Measurements from ENCODE around the gene RPL7A. TPM values are rescaled to one million over a fixed set of nuclear protein-coding genes. Genes with fewer than 3 reads are reported as not detected.
A peak's percentile ranks its signal among the peaks of the same experiment; 100 is the strongest.

Gene RPL7A
- total RNA-seq, 1 experiment from 2014 or later: 2,747 TPM

- TF ChIP-seq E2F5 (CRISPR knock-in tag; IDR thresholded peaks at IDR 0.05) (peak; percentile 97), ZNF425 (CRISPR knock-in tag; conservative IDR thresholded peaks at IDR 0.05) (no peak), FOXK1 (CRISPR knock-in tag; IDR thresholded peaks at IDR 0.05) (peak; percentile 78), RORB (CRISPR knock-in tag; IDR thresholded peaks at IDR 0.05) (no peak), SMAD4 (CRISPR knock-in tag; IDR thresholded peaks at IDR 0.05) (no peak), CBFB (CRISPR knock-in tag; IDR thresholded peaks at IDR 0.05; ENCODE audit: low read depth) (0 out of 2 replicates have a peak, but pooled peaks have one; percentile 63), ZNF121 (CRISPR knock-in tag; IDR thresholded peaks at IDR 0.05) (no peak), NR2C2 (CRISPR knock-in tag; IDR thresholded peaks at IDR 0.05) (peak; percentile 73; the same call in 1 of the 2 replicates), TCF7 (CRISPR knock-in tag; IDR thresholded peaks at IDR 0.05; ENCODE audit: low read depth) (peak; percentile 87; the same call in 1 of the 2 replicates), NFE2L1 (CRISPR knock-in tag; IDR thresholded peaks at IDR 0.05) (peak; percentile 91), ATF6 (CRISPR knock-in tag; IDR thresholded peaks at IDR 0.05) (no peak), ZNF138 (CRISPR knock-in tag; conservative IDR thresholded peaks at IDR 0.05) (peak; percentile 73), ZNF263 (CRISPR knock-in tag; IDR thresholded peaks at IDR 0.05; ENCODE audit: low read depth) (peak; percentile 29; the same call in 1 of the 2 replicates), SP1 (CRISPR knock-in tag; conservative IDR thresholded peaks at IDR 0.05) (peak; percentile 100), JUN (CRISPR knock-in tag; IDR thresholded peaks at IDR 0.05) (no peak), NR1H2 (CRISPR knock-in tag; IDR thresholded peaks at IDR 0.05) (no peak), FOXP1 (CRISPR knock-in tag; IDR thresholded peaks at IDR 0.05; ENCODE audit: borderline replicate concordance) (peak; percentile 96), ELF4 (CRISPR knock-in tag; IDR thresholded peaks at IDR 0.05; ENCODE audit: low read depth) (peak; percentile 74; the same call in 1 of the 2 replicates), GRHL2 (CRISPR knock-in tag; IDR thresholded peaks at IDR 0.05; ENCODE audit: insufficient replicate concordance, severe bottlenecking) (no peak), GABPB1 (CRISPR knock-in tag; IDR thresholded peaks at IDR 0.05) (0 out of 2 replicates have a peak, but pooled peaks have one; percentile 29), PRDM15 (CRISPR knock-in tag; IDR thresholded peaks at IDR 0.05) (no peak), FOXP4 (CRISPR knock-in tag; IDR thresholded peaks at IDR 0.05) (peak; percentile 14; the same call in 1 of the 2 replicates), HMGA2 (CRISPR knock-in tag; IDR thresholded peaks at IDR 0.05) (no peak), GTF2I (CRISPR knock-in tag; conservative IDR thresholded peaks at IDR 0.05) (no peak), ZNF219 (CRISPR knock-in tag; IDR thresholded peaks at IDR 0.05; ENCODE audit: borderline replicate concordance) (no peak), CTCF (IDR thresholded peaks at IDR 0.05) (no peak)
Measured at GRCh38 chr9:133375724-133376654, 28.0 kb downstream of the RPL7A start, which contains the start of the genes STKLD1 and SURF4 (continued).

All from WTC11 (cell line).